ENCODE data around the gene IL12RB1. TPM values are rescaled to one million over a fixed set of nuclear protein-coding genes. Genes with fewer than 3 reads are reported as not detected.

Gene IL12RB1
- total and polyA plus RNA-seq, 2 of the 8 experiments (the other 6 are each of a cell fraction or from before 2014, with no cell fraction given) = 0.03 TPM; not detected in 1

DNA sequence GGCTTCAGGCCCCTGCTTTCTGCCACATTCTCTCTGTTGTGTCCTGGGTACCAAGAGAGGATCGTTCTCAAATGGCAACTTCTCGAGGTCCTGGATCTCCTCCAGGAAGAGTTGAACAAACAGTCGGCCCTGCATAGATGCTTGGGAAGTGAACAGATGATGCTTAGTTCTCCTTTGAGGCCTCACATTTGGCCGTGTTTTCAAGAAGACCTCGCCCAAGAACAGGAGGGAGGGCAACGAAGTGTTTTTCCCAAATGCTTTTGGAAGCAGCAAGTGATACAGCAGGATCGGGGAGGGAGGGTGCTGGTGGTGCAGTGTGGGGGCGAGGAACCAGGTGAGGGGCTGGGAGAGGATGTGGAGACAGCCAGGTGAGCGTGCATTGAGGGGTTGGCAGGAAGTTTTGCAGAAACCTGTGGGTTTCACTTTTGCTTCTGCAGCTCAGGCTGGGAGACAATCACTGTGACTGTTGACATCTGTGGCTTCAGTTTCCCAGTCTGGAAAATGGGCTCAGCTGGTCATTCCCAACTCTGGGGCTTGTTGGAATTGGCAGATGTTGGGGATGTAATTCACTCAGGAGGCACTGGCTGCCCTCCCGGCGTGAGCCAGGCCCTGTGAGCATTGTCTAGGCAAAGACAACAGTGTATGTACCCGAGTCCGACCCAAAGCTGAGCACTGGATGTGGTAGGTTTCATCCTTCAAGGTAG is 32.4 kb upstream of the IL12RB1 start:
- H3K4me3 ChIP-seq (ENCODE audit: extremely low read depth in 1 of 4, insufficient read depth in 2 of 4, low read depth in 3 of 4, low read length in 4 of 4) = 0 out of 8 replicates have a peak overlapping the region, but pooled peaks of 2 of the 4 experiments have one; percentile 76 to 77
- H3K79me1 ChIP-seq (ENCODE audit: low read depth, low read length) = peaks cover 7% of the 10 kb centered on the region; the same call in 1 of the 2 replicates
- H4K5ac ChIP-seq (ENCODE audit: insufficient read length, low read depth, low read length) = no peak overlapping the region
- no peaks in the 10 kb centered on the region for H3K9me3 ChIP-seq (ENCODE audit: insufficient read depth in 2 of 2, low read depth in 1 of 2, low read length in 1 of 2)
- ChIA-PET CTCF (ENCODE audit: partially characterized antibody) (interaction anchor here (0.8 to 2.5 kb wide), 6 partner anchors 8 to 203 kb away, joined by 3 to 9 read pairs (median 4); partner anchors contain the start of genes ARRDC2 and PIK3R2), POLR2A (ENCODE audit: partially characterized antibody) (interaction anchor here (0.8 to 2.1 kb wide), 7 partner anchors 9 to 259 kb away, joined by 3 to 19 read pairs (median 3); no protein-coding TSS in a partner anchor)
- H3K36me3 ChIP-seq (ENCODE audit: control insufficient read depth in 2 of 4, insufficient read depth in 4 of 4, low read length in 3 of 4) = peaks cover 0 to 7% (median 4%) of the 10 kb centered on the region in 4 experiments; a peak in 4 of 8 replicates
- H4K91ac ChIP-seq (replicated peaks; ENCODE audit: insufficient read length, low read length) = no peak overlapping the region
- WGBS, 2 experiments (ENCODE audit: extremely low coverage in 1 of 2, insufficient coverage in 1 of 2, insufficient read length in 1 of 2, insufficient replicate concordance in 2 of 2, low coverage in 1 of 2, low lambda C conversion rate in 2 of 2, missing lambda C conversion rate in 1 of 2) = 83% methylated on average over 13 of the region's 13 CpGs; no CpG with 5 or more reads in 1 of the 2 experiments
- no peak overlapping the region for H3K56ac ChIP-seq (replicated peaks; ENCODE audit: insufficient read length, low read depth, low read length)
- H4K8ac ChIP-seq (ENCODE audit: extremely low read depth, insufficient read depth, low read length) = no peak overlapping the region
- H3K4ac ChIP-seq (replicated peaks; ENCODE audit: insufficient read length, low read depth, low read length) = peak overlapping the region; percentile 8
- no peak overlapping the region for H2BK20ac ChIP-seq (ENCODE audit: low read length)
- H2BK120ac ChIP-seq (replicated peaks; ENCODE audit: low read depth, low read length) = no peak overlapping the region
- peaks cover 0 to 5% of the 10 kb centered on the region in 2 experiments; a peak in 1 of 4 replicates for H3K79me2 ChIP-seq (ENCODE audit: control insufficient read depth in 1 of 2, insufficient read depth in 2 of 2, low read length in 2 of 2)
- H3K4me2 ChIP-seq (ENCODE audit: insufficient read depth in 1 of 2, low read depth in 2 of 2, low read length in 2 of 2) = peak overlapping the region; percentile 86 to 94; a peak in 3 of 4 replicates
- TF ChIP-seq SIX5 (IDR thresholded peaks at IDR 0.05; ENCODE audit: low read depth, low read length) = no peak
- no peak for TF ChIP-seq BCL11A (IDR thresholded peaks at IDR 0.05; ENCODE audit: low read depth in 2 of 2, low read length in 2 of 2)
- no peak for TF ChIP-seq NRF1 (IDR thresholded peaks at IDR 0.05; ENCODE audit: low read depth, low read length)
- H2BK5ac ChIP-seq (ENCODE audit: low read depth, low read length) = 0 out of 2 replicates have a peak overlapping the region, but pooled peaks have one; percentile 16
- FAIRE-seq (no peak), DNase-seq (ENCODE audit: low read depth in 1 of 2, low spot score in 2 of 2) (no peak)
- H2BK15ac ChIP-seq (ENCODE audit: low read length) = no peak overlapping the region
- no peak overlapping the region for H2AFZ ChIP-seq (ENCODE audit: low read length)
- no peak overlapping the region for H2AK5ac ChIP-seq (ENCODE audit: low read depth, low read length)
- H3K18ac ChIP-seq (ENCODE audit: extremely low read depth, low read length) = no peak overlapping the region
- no peak overlapping the region for H3K14ac ChIP-seq (ENCODE audit: insufficient read length)
- peaks cover 0 to 9% of the 10 kb centered on the region in 2 experiments for H4K20me1 ChIP-seq (replicated peaks in 1 of 2; ENCODE audit: control insufficient read depth in 1 of 2, insufficient read depth in 2 of 2, low read length in 2 of 2)
- no peak overlapping the region for H3K27ac ChIP-seq (ENCODE audit: low read depth, low read length)
- peaks cover 7% of the 10 kb centered on the region for H3K23me2 ChIP-seq (ENCODE audit: low read depth, low read length)
- H3K27me3 ChIP-seq (replicated peaks in 1 of 4; ENCODE audit: control insufficient read depth in 3 of 4, extremely low read depth in 1 of 4, insufficient read depth in 3 of 4, low read length in 3 of 4) = peaks cover 0 to 3% (median 1%) of the 10 kb centered on the region in 4 experiments; a peak in 1 of 7 replicates
- H3K23ac ChIP-seq (ENCODE audit: insufficient read length) = no peak overlapping the region
- 0 out of 2 replicates have a peak overlapping the region, but pooled peaks have one; percentile 23 for H2BK12ac ChIP-seq (ENCODE audit: low read depth, low read length)
- H3K9ac ChIP-seq (replicated peaks in 1 of 4; ENCODE audit: extremely low read depth in 1 of 4, low read depth in 3 of 4, low read length in 3 of 4) = no peak overlapping the region
- peaks cover 3 to 21% (median 8%) of the 10 kb centered on the region in 4 experiments for H3K4me1 ChIP-seq (replicated peaks in 1 of 4; ENCODE audit: control insufficient read depth in 3 of 4, insufficient read depth in 4 of 4, low read length in 3 of 4)
